Renal cortex interstitium (tissue), 11 donors: ENCODE results near the gene CALR3. TPM values are rescaled to one million over a fixed set of nuclear protein-coding genes. Genes with fewer than 3 reads are reported as not detected.
"Not testable (repeated sequence)": the region's sequence is repeated elsewhere in the genome, so short reads cannot be mapped to it uniquely, and the experiment has no call there.

Source experiments
- DNase-seq, 11 donors: peaks; one replicate each; pipeline ENCODE4 v3.0.0-alpha.2; 2013; ENCODE audit warnings: low read depth in 9 of 11, low spot score in 4 of 11; ENCODE audit errors: extremely low read depth in 1 of 11
- polyA plus RNA-seq, 3 donors: library from polyadenylated mRNA; unstranded; fragments of 120-200 nt; gene quantifications; one replicate each; pipeline ENCODE4 v1.2.1, GENCODE V29; 2013; ENCODE audit not compliant: insufficient read length in 3 of 3

The CALR3 gene
- polyA plus RNA-seq, 3 donors, result not detected

- no peak for DNase-seq
Measured at GRCh38 chr19:16508546-16508945, 12.6 kb upstream of the CALR3 start.

GRCh38 chr19:16506961-16507360 is 11.0 kb upstream of the CALR3 start:
- no peak for DNase-seq

GRCh38 chr19:16506161-16506560 is 10.2 kb upstream of the CALR3 start:
- not testable (repeated sequence) for DNase-seq

- no peak for DNase-seq
Measured at GRCh38 chr19:16504271-16504670, 8.3 kb upstream of the CALR3 start.

GRCh38 chr19:16497837-16498236 is 1.9 kb upstream of the CALR3 start:
- no peak for DNase-seq

GRCh38 chr19:16497042-16497441 is 1.1 kb upstream of the CALR3 start:
- DNase-seq, result no peak

GRCh38 chr19:16496613-16496983 is 631 bp upstream of the CALR3 start:
- peak in 1 of 11 donors; percentile 9 for DNase-seq

- DNase-seq, result not testable (repeated sequence)
Measured at GRCh38 chr19:16486476-16486875, 9.5 kb downstream of the CALR3 start.

GRCh38 chr19:16482745-16483144 is 13.2 kb downstream of the CALR3 start:
- no peak for DNase-seq

- DNase-seq, result no peak
Measured at GRCh38 chr19:16477311-16477710, 18.7 kb downstream of the CALR3 start.

GRCh38 chr19:16476401-16476800 is 19.6 kb downstream of the CALR3 start:
- DNase-seq, result no peak

- no peak for DNase-seq
Measured at GRCh38 chr19:16473875-16474392, 22.0 kb downstream of the CALR3 start.

- DNase-seq, result no peak
Measured at GRCh38 chr19:16472992-16473391, 23.0 kb downstream of the CALR3 start.

- not testable (repeated sequence) for DNase-seq
Measured at GRCh38 chr19:16472559-16472899, 23.4 kb downstream of the CALR3 start.

GRCh38 chr19:16470911-16471811 is 24.8 kb downstream of the CALR3 start:
- no peak for DNase-seq

- no peak for DNase-seq
Measured at GRCh38 chr19:16470541-16470910, 25.4 kb downstream of the CALR3 start.

- no peak for DNase-seq
Measured at GRCh38 chr19:16467581-16467980, 28.4 kb downstream of the CALR3 start.

- not testable (repeated sequence) for DNase-seq
Measured at GRCh38 chr19:16466802-16467427, 29.1 kb downstream of the CALR3 start.

GRCh38 chr19:16465239-16465638 is 30.7 kb downstream of the CALR3 start:
- no peak for DNase-seq

- DNase-seq, result no peak
Measured at GRCh38 chr19:16463991-16464575, 31.9 kb downstream of the CALR3 start.
